GM18505 (cell line): ENCODE results near the gene PIK3C2A.

Experiments used
- ATAC-seq: cut with Tn5 transposase; IDR thresholded peaks from one replicate; pipeline ENCODE4 v1.9.1; 2021; ENCODE audit not compliant: unreplicated experiment
- POLR2A ChIP-seq: IDR thresholded peaks from 4 replicates; pipeline ENCODE4 v1.6.1; 2011; ENCODE audit warnings: borderline replicate concordance; ENCODE audit not compliant: insufficient read depth, insufficient read length; ENCODE audit errors: extremely low read depth

Gene PIK3C2A

GRCh38 chr11:17186932-17187692 lies 20.7 kb downstream of the PIK3C2A start:
- ATAC-seq, result no peak

GRCh38 chr11:17185938-17186337 lies 21.8 kb downstream of the PIK3C2A start:
- TF ChIP-seq POLR2A, result no peak
- ATAC-seq, result no peak

More at GRCh38 chr11:17186932-17187692, 20.7 kb downstream of the PIK3C2A start:
- no peak for TF ChIP-seq POLR2A

GRCh38 chr11:17184882-17185587 lies 22.8 kb downstream of the PIK3C2A start:
- no peak for ATAC-seq
- TF ChIP-seq POLR2A, result no peak

GRCh38 chr11:17183836-17184235 lies 23.9 kb downstream of the PIK3C2A start:
- ATAC-seq, result no peak
- TF ChIP-seq POLR2A, result no peak

- TF ChIP-seq POLR2A, result no peak
- no peak for ATAC-seq
These were observed 27.8 kb downstream of the PIK3C2A start for GRCh38 chr11:17179970-17180369.

GRCh38 chr11:17173332-17173731 lies 34.5 kb downstream of the PIK3C2A start:
- no peak for ATAC-seq
- TF ChIP-seq POLR2A, result no peak

GRCh38 chr11:17171916-17172315 lies 35.9 kb downstream of the PIK3C2A start:
- ATAC-seq, result no peak
- TF ChIP-seq POLR2A, result no peak

GRCh38 chr11:17171343-17171742 lies 36.4 kb downstream of the PIK3C2A start:
- ATAC-seq, result no peak
- no peak for TF ChIP-seq POLR2A

GRCh38 chr11:17169876-17170275 lies 37.9 kb downstream of the PIK3C2A start:
- no peak for TF ChIP-seq POLR2A

GRCh38 chr11:17165247-17165890 lies 42.4 kb downstream of the PIK3C2A start:
- no peak for ATAC-seq

More at GRCh38 chr11:17169876-17170275, 37.9 kb downstream of the PIK3C2A start:
- ATAC-seq, result no peak

GRCh38 chr11:17164361-17165246 lies 43.2 kb downstream of the PIK3C2A start:
- no peak for ATAC-seq
- no peak for TF ChIP-seq POLR2A

More at GRCh38 chr11:17165247-17165890, 42.4 kb downstream of the PIK3C2A start:
- TF ChIP-seq POLR2A, result no peak

GRCh38 chr11:17163736-17164135 lies 44.0 kb downstream of the PIK3C2A start:
- TF ChIP-seq POLR2A, result no peak
- ATAC-seq, result no peak

- no peak for ATAC-seq
- TF ChIP-seq POLR2A, result no peak
These were observed 44.5 kb downstream of the PIK3C2A start for GRCh38 chr11:17163291-17163690.
